GM21390 (cell line): ENCODE data around the gene KCNH1.
"Not testable (repeated sequence)": the region's sequence is repeated elsewhere in the genome, so short reads cannot be mapped to it uniquely, and the experiment has no call there.

Experiments
- ATAC-seq: cut with Tn5 transposase; IDR thresholded peaks from one replicate; pipeline ENCODE4 v1.9.1; 2021; ENCODE audit not compliant: unreplicated experiment

The KCNH1 gene

DNA sequence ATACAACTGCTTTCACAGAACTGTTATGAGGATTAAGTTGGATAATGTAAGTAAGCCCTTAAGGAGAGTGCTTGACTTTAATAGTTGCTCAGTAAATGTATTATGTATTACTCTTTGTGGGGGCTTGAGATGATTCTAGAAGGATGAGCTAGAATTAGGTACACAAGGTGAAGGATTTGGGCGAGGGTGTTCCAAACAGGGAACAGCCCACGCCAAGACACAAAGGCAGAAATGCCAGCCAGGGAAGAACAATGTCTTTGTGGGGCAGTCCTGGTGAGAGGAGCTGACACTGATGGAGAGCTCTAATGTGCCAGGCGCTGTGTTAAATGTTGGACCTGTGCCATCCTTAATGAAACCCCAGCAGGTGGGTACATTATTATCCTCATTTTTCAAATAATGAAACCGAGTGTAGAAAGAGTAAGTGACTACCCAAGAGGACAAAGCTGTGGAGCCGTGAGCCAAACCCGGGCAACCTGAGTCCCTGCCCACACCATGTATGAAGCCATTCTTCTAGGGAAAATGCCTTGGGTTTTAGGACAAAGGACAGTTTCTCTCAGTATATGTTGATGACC, 442.8 kb downstream of the KCNH1 start:
- ATAC-seq: no peak

DNA sequence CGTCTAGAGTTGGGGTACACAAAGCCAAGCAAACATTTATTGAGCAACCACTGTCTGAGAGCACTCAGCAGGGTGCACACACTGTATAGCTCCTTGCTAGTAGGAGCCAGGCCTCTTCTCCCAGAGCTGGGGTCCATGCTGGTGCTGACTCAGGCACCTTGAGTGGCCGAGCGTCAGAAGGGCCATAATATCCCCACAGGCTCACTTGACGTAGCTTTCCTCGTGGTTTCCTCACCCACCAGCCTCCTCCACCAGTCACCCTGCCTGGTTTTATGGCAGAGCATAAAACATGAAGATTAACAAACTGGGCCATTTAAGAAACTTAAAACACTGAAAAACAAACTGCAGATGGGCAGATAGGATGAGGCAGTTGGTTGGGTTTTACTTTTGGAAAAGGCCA, 443.7 kb downstream of the KCNH1 start:
- ATAC-seq: no peak

DNA sequence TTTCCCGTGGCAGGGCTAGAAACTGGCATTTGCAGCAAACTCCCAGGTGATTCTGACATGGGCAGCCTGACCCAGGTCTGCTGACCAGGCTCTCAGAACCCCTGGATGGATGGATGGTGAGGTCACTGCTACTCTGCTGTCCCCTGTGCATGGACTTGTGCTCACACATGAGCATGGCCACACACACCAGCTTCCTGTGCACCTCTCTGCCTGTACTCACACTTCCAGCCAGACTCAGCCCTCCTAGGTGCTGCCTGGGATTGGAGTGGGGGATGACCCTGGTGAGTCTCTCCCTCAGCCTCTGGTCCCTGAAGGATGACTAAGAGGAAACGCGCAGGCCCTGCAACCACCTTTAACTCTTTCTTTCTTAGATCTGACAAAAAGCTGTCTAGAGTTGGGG, 444.1 kb downstream of the KCNH1 start:
- no peak for ATAC-seq

DNA sequence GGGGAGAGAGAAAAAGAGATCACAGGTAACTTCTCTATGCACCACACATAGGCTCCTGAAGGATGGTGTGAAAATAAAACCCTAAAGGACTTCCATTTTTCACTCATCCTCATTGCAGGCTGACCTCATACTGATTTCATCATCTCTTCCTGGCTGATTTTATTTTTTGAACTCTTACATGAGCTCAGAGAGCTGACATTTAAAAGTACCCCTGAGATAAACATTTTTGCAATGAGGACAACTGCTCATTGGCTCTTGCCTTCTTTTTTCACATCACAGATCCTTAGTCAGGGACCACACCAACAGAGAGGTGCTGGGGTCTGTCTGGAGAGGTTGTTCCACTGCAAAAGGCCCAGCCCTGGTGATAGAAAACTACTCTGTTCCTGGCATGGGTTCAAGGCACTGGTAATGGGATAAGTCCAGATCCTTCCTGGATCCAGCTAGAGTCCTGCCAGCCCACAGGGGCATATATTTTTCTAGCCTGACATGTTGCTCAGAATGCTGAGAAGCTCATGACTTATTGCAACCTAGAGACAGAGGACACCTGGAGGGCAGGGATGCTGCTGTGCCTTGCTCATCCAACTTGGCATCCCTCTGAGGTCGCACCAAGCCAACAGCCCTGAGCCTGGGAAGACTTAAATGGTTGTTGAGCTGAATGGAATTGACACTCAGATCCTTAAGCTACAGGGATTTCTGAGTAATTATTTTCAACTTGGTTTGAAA, 445.3 kb downstream of the KCNH1 start:
- no peak for ATAC-seq

DNA sequence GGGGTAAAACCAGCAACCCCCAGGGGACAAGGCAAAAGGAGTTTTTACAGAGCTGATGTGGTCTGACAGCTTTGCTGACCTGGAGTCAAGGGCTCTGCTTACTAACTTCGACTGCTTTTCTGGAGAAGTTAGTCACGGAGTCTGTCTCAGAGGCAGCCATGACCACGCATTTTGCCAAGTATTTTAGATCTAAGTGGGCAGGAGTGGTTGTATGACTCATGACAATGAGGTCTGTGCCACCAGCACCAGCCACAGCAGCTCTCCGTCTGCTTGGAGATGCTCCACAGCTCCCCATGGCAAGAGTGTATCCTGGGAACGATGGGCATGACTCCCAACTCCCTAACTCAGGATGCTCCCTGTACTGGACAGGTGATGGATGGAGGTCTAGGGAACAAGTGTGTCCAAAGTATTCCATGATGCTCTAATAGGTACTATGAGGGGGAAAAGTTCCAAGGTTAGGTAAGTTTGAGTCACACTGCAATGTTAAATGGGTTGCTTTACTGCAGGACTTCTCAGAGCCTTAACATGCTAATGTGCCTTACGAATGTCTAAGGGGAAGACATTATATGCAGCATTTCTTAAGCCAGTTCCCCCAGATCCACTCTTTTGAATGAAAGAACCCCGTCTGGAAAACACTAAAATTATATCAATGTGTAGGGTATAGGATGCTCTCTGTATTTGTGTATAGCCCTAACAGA, 446.2 kb downstream of the KCNH1 start:
- ATAC-seq: no peak

DNA sequence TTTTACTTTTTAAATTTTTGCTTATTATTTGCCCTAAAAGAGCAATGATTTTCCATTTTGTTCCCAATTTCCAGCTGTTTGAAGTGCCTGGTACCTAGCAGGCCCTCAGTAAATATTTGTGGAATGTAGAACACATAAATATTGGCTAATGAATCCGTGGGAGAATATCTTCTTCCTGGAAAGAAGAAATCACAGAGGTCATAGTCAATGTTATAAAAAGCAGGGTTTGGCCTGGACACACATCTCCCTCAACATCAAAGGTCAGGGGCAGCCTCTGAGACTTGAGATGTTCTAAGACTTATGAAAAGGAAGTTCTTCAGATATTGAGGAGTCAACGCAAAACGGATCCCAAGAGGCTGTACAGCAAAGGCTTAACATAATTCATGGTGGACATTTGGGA, 447.1 kb downstream of the KCNH1 start:
- ATAC-seq: no peak

DNA sequence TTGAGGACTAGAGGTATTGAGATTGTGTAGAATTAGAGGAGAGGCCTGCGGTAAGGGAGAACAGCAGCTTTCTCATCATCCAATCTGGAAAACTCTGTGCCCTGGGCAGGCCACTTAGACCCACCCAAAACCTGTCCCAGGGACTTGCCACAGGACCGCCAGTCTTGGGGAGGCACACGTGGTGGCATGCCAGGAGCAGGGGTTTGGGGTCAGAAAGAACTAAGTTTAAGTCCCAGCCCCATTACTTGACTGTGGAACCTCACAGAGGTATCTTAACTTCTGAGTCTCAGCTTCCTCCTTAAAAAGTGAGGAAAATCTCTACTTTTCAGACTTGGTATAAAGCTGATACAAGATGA, 448.7 kb downstream of the KCNH1 start:
- no peak for ATAC-seq

DNA sequence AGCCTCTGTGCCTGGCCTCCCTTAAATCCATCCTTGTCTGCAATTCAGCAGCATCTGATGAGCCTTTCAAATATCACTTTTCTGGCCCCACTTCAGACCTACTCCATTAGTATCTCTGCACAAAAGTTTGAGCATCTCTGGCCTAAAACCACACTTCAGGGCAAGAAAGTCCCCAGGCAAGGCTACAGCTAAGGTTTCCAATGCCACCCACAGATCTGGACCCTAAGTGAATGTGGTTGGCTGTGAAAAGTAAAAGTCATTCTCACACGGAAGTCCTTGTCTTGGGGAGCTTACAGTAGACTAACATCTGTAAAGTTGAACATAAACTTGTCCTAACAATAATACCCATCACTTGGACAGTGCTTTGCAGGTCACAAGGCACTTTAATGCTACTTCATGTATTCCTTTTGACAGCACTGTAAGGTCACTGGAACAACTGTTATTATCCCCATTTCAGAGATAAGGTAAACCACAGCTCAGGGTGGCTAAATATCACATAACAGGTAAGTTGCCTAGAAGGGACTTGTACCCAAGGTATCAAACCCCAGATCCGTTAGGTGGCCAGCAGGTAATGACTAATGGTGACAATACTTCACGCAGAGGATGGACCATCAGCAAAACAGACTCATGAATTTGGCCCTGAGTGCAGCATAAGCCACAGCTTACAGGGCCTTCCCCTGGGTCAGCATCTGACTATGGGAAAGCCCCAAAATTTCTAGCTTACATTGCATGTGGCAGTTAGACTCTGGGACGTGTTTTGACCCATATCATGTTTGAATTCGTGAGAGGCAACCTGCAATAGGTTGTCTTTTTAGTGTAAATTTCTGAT, 449.3 kb downstream of the KCNH1 start:
- peak; percentile 73 for ATAC-seq

DNA sequence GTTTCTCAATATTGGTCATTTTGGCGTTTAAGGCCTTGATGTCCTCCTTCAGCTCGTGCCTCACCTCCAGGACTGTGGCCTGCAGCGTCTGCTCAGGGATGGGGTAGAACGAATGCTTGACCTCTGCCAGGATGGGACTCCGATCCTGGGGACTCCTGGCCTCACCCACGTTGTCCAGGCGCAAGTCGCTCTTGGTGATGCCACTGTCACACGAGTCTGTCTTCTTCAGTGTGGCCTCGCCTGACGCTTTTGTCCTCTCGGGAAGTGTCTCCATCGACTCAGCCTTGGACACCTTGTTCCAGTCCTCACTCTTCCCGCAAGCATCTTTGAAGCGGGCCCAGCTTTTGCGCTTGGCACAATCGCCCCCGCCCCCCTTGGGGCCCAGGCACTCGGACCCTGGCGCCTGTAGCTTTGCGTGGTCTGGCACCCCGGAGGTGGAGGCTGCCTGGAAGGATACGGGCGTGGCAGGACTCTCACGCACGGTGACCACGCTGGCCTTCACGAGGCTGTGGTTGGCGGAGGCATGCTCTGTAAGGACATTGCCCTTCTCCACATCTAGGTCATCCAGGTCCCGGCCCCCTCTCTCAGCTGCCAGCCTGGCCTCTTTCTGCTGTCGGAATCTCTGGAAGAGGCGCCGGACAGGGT, 450.4 kb downstream of the KCNH1 start:
- no peak for ATAC-seq

DNA sequence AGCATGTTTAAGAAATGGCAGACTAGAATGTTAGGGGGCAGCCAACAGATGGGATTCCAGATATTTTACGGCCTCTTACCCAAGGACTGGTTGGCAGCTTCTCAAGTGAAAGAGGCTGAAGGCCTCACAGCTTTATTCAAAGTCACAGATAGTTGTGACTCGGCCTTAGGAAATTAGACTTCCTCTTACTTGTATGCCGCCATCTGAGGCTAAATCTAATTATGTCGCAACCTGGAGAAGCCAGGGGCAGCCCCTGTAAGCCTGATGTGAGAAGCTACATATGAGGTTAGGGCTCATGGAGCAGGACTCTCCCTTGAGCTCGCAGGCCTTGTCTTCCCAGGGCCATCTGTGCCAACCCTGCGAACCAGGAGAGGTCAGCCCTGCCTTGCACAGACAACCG, 452.8 kb downstream of the KCNH1 start:
- no peak for ATAC-seq

DNA sequence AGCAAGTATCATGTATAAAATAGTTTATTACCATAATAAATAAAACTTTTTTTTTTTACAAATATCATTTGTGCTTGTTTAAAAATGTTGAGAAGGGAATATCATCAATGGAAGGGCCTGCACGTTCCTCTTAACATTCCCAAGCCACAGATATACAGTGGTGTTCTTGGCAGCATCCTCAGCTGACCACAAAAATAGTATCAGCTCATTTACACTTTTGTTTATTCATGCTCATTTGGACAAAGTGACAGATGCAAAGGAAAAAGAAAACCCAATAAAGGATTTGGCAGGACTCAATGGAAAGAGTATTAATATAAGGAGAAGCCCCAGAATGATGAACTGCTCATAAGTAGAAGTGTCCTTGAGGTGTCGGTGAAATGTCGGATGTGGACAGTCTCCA, 455.6 kb downstream of the KCNH1 start:
- no peak for ATAC-seq

DNA sequence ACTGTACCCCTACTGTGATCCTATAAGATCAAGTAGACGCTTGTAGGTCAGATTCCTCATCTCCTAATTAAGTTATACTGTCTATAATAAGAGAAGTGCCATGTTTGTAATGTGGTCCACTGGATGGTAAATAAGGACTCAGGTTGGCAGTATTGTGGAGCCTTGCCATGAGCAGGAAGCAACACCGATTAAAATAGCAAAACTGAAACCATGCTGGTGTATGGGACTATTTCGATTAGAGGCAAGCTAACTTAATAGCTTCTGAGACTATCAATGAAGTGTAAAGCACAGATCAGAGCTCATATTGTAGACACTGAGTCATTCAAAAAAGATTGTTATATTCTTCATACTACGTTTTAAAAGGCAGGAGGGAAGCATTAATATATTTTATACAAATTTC, 456.4 kb downstream of the KCNH1 start:
- no peak for ATAC-seq

DNA sequence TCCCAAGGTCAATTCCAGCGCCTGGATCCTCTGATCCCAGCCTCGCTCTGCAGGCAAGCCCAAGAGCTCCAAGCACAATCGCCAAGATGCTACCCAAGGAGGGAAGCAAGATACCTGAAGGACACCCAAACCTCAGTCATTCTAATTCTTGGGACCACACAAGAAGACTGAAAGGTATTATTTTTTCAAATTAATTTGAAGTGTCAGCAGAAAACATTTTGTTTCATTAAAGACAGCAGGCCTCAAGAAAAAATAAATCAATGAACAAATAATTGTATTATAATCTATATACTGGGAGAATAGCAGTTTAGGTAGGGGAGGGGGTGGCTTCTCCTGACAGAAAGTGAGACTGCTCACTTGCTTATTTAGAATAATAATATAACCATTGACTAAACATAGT, 457.4 kb downstream of the KCNH1 start:
- ATAC-seq: no peak

DNA sequence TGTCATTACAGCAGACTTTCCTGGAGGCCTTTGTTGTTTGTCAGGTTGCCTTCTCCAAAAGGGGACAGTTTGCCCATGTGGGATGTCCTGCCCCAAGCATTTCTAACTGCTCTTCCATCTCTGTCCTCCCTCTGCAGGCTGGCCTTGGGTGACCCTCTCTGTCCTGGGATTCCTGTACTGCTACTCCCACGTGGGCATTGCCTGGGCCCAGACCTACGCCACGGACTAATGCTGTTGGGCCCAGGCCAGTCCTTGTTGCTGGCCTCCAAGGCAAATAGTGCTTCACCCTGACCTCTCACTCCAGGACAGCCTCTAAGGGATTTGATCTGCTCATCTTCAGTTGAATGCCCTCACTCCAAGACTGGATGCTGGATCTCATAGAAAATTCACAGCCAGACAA, 459.8 kb downstream of the KCNH1 start:
- ATAC-seq: no peak

DNA sequence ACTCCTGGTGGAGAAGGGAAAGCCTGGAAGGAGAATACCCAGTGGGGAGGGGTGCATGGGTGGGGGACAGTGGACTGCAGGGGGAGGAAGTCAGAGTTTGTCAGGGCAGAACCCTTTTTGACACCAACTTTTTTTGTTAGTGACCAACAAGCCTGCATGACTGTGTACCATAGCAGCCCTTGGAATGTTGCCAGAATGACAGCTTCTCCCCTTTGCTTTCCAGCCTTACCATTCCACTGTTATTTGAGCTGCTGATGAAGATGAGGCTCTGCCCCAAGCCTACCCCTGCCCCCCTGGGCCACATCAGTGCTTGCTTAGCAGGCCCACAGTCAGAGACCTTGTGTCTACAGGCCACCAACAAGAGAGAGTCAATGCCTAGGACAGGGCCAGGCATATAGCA, 464.0 kb downstream of the KCNH1 start:
- ATAC-seq: no peak

DNA sequence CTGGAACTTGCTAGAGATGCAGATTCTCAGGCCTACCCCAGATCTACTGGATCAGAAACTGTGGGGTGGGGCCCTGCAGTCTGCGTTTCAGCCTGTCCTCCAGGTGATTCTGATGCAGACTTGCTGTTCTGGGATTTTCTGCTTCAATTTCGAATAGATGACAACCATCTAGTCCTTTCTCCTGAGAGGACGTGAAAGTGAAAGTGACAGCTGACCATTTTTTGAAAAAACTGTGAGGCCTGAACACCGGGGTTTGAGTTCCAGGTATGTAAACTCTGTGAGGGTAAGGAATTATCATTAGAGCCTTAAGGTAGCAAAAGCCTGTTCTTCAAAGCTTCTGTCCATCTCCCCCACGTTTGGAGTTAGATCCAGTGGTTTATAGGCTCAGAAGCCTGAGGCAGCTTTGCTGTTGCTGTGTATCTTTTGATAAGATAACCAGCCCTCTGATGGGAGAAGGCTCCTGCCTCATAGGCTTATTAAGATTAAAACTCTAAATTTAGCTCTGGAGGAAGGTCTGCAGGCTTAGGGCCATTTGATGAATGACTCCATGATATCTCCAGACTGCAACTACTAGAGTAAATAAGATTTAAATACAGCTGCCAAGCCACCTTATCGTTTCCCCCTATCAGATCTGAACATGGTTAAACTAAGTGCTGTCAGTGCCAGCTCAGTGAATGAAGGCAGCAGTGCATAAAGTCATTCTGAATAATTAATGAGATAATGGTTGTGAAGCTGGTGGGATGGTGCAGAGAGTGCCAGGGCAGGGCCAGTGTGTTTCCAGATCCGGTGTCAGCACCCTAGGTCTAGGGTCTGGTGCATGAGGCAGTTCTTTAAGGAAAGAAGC, 470.0 kb downstream of the KCNH1 start:
- ATAC-seq: no peak

DNA sequence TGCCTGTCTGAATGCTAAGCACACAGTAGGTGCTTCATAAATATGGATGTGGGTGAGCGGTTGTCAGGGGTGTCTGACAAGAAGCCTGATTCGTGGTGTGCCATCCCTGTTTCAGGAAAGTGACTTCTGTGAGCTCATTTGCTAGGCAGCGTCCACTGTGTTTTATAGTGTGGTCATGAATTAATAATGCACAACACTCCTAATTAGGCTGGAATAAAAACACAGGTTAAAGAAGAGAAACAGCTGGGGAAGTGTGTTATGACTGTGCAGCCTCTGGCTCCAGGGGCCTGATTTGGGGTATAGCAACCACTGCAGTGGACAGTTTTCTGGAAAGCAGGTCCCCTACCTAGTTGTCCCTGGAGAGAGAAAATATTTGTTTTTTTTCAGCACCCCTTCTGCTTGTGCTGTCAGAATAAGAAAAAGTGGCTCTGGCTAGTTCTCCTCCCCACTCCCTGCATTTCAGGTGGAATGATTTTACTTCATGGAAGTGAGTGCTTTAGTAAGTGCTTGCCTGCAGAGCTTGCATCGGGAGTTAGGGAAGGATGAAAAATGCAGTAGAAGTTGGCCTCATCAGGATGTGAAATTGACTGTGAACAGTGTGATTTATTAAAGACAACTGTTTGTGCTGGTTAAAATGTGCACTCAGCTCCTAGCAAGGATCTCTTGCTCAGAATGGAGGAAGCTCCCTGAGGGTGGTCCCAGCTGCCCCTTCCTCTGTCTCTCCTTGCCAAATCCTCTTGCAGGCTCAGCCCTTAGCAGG, 471.5 kb downstream of the KCNH1 start:
- ATAC-seq: no peak

DNA sequence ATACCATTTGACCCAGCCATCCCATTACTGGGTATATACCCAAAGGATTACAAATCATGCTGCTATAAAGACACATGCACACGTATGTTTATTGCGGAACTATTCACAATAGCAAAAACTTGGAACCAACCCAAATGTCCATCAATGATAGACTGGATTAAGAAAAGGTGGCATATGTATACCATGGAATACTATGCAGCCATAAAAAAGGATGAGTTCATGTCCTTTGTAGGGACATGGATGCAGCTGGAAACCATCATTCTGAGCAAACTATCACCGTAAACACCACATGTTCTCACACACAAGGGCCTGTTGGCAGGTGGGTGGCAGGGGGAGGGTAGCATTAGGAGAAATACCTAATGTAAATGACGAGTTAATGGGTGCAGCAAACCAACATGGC, 472.4 kb downstream of the KCNH1 start:
- ATAC-seq: not testable (repeated sequence)

DNA sequence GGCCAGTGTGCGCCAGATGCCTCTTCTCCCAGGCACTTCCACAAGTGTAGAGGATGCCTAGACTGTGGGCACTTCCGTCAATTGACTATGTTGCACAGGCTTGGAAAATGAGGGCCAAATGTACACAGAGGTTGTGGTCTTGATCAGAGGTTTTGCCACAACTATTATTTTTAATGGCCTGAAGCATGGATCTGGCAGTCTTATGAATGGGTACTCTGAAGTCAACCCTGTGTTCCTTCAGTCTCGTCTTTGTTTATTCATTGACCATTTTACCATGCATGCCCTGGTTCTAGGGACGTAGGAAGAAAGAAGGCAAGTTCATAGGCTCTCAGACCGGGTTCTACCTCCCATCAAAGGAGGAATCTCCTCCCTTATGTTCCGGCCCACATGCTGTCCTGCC, 476.1 kb downstream of the KCNH1 start:
- no peak for ATAC-seq

DNA sequence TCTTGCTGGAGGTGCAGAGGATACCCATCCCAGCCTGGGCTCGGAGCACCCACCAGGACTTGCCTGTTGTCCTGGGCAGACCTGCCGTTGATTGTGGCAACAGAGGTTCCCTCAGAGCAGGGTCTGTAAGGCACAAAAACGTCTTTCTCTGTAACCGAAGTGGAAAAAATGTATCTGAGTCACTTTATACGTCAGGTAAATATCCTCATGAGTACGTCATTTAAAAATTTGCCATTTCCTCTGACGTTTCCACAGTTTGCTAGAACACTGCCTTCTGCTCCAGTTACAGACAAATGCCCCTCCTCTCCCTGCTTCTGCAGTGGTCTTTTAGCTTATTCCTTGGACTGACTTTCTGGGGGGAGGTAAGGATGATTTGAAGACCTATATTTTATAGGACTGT, 478.4 kb downstream of the KCNH1 start:
- no peak for ATAC-seq
